OCI-LY7 (cell line): ENCODE measurements around the gene SMARCB1. TPM values are rescaled to one million over a fixed set of nuclear protein-coding genes. Genes with fewer than 3 reads are reported as not detected.

Experiments used
- BruUV-seq: library from RNA; stranded (reverse); fragments of 400-500 nt; replicated peaks from 2 replicates; lab custom pipeline; 2021; lab: Mats Ljungman, UMichigan
- CTCF ChIA-PET: fragments of 300-600 bp; sonication (Branson Sonifier 250); formaldehyde crosslinking; loops from one replicate; lab custom pipeline; 2022; ENCODE audit warnings: antibody characterized with exemption; ENCODE audit not compliant: unreplicated experiment; lab: Charles Lee
- POLR2A ChIA-PET: fragments of 300-600 bp; sonication (Branson Sonifier 250); formaldehyde crosslinking; loops from one replicate; lab custom pipeline; 2022; ENCODE audit warnings: antibody characterized with exemption; lab: Charles Lee
- DNase-seq: peaks from one replicate; pipeline ENCODE4 v3.0.0-alpha.2; 2015; ENCODE audit warnings: low spot score
- H2AFZ ChIP-seq: fragments of 200-600 bp; sonication (generic), shearing (Covaris generic); 2 replicates; pipeline ENCODE4 v1.6.1; 2014; ENCODE audit warnings: mild to moderate bottlenecking, antibody characterized with exemption, low read length, moderate library complexity
- H3K27ac ChIP-seq: fragments of 200-600 bp; sonication (generic); 2 replicates; pipeline ENCODE4 v1.5.1; 2014; ENCODE audit warnings: mixed run types, low read depth, mild to moderate bottlenecking, moderate library complexity, low read length, inconsistent platforms; ENCODE audit not compliant: poor library complexity, severe bottlenecking
- H3K36me3 ChIP-seq: fragments of 200-600 bp; sonication (generic); 2 replicates; pipeline ENCODE4 v1.6.1; 2014; ENCODE audit warnings: mild to moderate bottlenecking, antibody characterized with exemption, low read length, moderate library complexity, mixed read lengths; ENCODE audit not compliant: insufficient read depth
- H3K4me1 ChIP-seq: fragments of 200-600 bp; sonication (generic); 2 replicates; pipeline ENCODE4 v1.5.1; 2014; ENCODE audit warnings: mild to moderate bottlenecking, low read length; ENCODE audit not compliant: insufficient read depth, poor library complexity, severe bottlenecking
- H3K4me2 ChIP-seq: fragments of 200-600 bp; sonication (generic); 2 replicates; pipeline ENCODE4 v1.6.1; 2014; ENCODE audit warnings: mild to moderate bottlenecking, low read length
- H3K4me3 ChIP-seq: fragments of 200-600 bp; sonication (generic); 2 replicates; pipeline ENCODE4 v1.5.1; 2014; ENCODE audit warnings: mild to moderate bottlenecking, low read depth, low read length; ENCODE audit not compliant: poor library complexity, severe bottlenecking
- H3K79me2 ChIP-seq: fragments of 200-600 bp; sonication (generic); 2 replicates; pipeline ENCODE4 v1.6.1; 2016; ENCODE audit warnings: low read depth, mild to moderate bottlenecking, low read length, moderate library complexity, mixed read lengths; ENCODE audit not compliant: insufficient read depth
- H3K9me2 ChIP-seq: fragments of 200-600 bp; sonication (generic); 2 replicates; pipeline ENCODE4 v1.6.1; 2016; ENCODE audit warnings: mild to moderate bottlenecking, low read length, mixed read lengths; ENCODE audit not compliant: insufficient read depth
- H3K9me3 ChIP-seq: fragments of 200-600 bp; sonication (generic); 2 replicates; pipeline ENCODE4 v1.6.1; 2014; ENCODE audit warnings: mild to moderate bottlenecking, mixed run types, low read length, mixed read lengths
- H4K20me1 ChIP-seq: fragments of 200-600 bp; sonication (generic); 2 replicates; pipeline ENCODE4 v1.6.1; 2014; ENCODE audit warnings: mild to moderate bottlenecking, antibody characterized with exemption, low read length, moderate library complexity, mixed read lengths; ENCODE audit not compliant: insufficient read depth
- EZH2phosphoT487 ChIP-seq: fragments of 200-600 bp; sonication (generic); IDR thresholded peaks from 2 replicates; pipeline ENCODE4 v1.6.1; 2018; ENCODE audit warnings: low read depth, borderline replicate concordance, mild to moderate bottlenecking, mixed run types, antibody characterized with exemption, low read length, moderate library complexity, mixed read lengths
- intact Hi-C: fragments of 100-400 bp; cut with micrococcal nuclease; formaldehyde crosslinking; loops from one replicate; pipeline ENCODE4 v1.10.0; 2022; ENCODE audit not compliant: unreplicated experiment
- total RNA-seq, 2 experiments: library from RNA; depleted of rRNA in 1 of 2; stranded (reverse); fragments of >200 nt in 1 of 2; shearing (Covaris generic) in 1 of 2; gene quantifications; 2 replicates each; pipeline ENCODE4 v1.2.3, GENCODE V29; 2014 to 2022
- TF ChIP-seq, protein P1 (sequence below): fragments of 200-600 bp; sonication (generic); conservative IDR thresholded peaks from 2 replicates; pipeline ENCODE4 v1.5.1; 2014; ENCODE audit warnings: mild to moderate bottlenecking, antibody characterized with exemption, low read length, moderate library complexity, mixed read lengths

Gene SMARCB1
- total RNA-seq, 2 experiments from 2014 or later: 252 to 265 TPM

DNA sequence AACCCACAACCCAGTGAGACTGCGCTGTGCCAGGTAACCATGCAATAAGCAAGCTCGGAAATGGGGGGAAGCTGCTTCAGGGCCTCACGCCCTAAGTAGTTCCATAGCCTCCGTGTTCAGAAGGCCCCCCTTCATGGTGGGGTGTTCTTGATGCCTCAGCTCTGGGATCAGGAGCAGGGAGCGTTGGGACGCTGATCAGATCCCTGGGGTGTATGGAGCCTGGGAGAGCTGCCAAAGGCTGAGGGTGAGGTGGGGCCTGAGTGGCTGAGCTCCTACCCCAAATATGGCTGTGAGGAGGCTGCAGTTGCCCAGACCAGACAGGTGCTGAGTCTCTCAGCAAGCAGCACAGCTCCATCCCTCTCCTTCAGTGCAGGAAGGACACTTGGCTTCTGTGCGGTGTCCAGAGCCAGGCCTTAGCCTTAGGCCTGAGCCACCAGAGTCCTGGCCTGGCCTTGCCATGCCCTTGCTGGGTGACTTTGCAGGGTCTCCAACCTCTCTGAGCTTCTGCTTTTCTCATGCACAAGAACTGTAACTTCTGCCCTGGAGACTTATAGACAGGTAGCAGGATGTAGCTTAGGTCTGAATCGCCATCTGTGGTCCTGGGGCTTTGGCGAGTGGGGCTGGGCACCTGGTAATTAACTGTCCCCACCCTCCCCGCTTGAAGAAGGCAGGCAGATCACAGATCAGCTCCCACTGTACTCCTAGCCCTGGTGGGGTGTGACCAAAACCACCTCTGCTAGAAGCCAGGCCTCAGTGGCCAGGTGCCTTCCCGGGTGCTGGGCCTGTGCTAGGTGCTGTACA is 8.8 kb upstream of the SMARCB1 start:
- no peak overlapping the region for H3K27ac ChIP-seq
- CTCF ChIA-PET: interaction anchor here (0.5 to 0.6 kb wide), 2 partner anchors 15 to 80 kb away, joined by 3 read pairs; partner anchors contain the start of genes C22orf15 and SLC2A11
- no peaks in the 10 kb centered on the region for H3K9me2 ChIP-seq
- no peak for DNase-seq
- no peaks in the 10 kb centered on the region for H3K9me3 ChIP-seq
- no peak overlapping the region for H3K4me3 ChIP-seq
- H3K79me2 ChIP-seq: no peaks in the 10 kb centered on the region
- H4K20me1 ChIP-seq: no peaks in the 10 kb centered on the region
- H2AFZ ChIP-seq: no peak overlapping the region
- POLR2A ChIA-PET: interaction anchor here (0.6 kb wide), 1 partner anchor 79 kb away, joined by 3 read pairs; the partner anchor contains the start of gene SLC2A11
- BruUV-seq: no TSS peak
- H3K4me2 ChIP-seq: no peak overlapping the region
- peaks cover 12% of the 10 kb centered on the region for H3K4me1 ChIP-seq
- intact Hi-C loops: no loop called here
- H3K36me3 ChIP-seq: no peaks in the 10 kb centered on the region
- TF ChIP-seq, protein P1, sequence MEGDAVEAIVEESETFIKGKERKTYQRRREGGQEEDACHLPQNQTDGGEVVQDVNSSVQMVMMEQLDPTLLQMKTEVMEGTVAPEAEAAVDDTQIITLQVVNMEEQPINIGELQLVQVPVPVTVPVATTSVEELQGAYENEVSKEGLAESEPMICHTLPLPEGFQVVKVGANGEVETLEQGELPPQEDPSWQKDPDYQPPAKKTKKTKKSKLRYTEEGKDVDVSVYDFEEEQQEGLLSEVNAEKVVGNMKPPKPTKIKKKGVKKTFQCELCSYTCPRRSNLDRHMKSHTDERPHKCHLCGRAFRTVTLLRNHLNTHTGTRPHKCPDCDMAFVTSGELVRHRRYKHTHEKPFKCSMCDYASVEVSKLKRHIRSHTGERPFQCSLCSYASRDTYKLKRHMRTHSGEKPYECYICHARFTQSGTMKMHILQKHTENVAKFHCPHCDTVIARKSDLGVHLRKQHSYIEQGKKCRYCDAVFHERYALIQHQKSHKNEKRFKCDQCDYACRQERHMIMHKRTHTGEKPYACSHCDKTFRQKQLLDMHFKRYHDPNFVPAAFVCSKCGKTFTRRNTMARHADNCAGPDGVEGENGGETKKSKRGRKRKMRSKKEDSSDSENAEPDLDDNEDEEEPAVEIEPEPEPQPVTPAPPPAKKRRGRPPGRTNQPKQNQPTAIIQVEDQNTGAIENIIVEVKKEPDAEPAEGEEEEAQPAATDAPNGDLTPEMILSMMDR: no peak
- no peak for TF ChIP-seq EZH2phosphoT487

GRCh38 chr22:23778577-23778900 is 8.2 kb upstream of the SMARCB1 start:
- no peaks in the 10 kb centered on the region for H3K9me3 ChIP-seq
- TF ChIP-seq, protein P1: no peak
- TF ChIP-seq EZH2phosphoT487: no peak
- CTCF ChIA-PET: interaction anchor here (0.5 to 0.6 kb wide), 2 partner anchors 16 to 79 kb away, joined by 3 read pairs; partner anchors contain the start of genes C22orf15 and SLC2A11

DNA sequence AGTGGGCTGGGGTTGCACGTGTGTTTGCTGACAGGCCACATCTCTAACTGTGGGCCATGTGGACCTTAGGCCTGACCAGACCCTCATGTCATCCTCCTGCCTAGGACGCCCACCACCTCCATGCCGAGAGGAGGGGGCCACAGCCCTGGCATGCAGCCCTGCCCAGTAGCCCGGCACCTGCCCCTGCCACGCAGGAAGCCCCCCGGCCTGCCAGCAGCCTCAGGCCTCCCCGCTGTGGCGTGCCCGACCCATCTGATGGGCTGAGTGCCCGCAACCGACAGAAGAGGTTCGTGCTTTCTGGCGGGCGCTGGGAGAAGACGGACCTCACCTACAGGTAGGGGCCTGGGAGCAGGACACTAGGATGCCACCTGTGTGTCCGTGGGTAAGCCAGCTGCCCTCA is 7.7 kb upstream of the SMARCB1 start:
- Histone ChIP-seq H3K9me2 (no peaks in the 10 kb centered on the region), H2AFZ (no peak overlapping the region), H3K9me3 (no peaks in the 10 kb centered on the region), H3K79me2 (no peaks in the 10 kb centered on the region), H3K27ac (no peak overlapping the region), H4K20me1 (no peaks in the 10 kb centered on the region), H3K4me2 (no peak overlapping the region), H3K4me3 (no peak overlapping the region), H3K4me1 (peaks cover 7% of the 10 kb centered on the region), H3K36me3 (no peaks in the 10 kb centered on the region)
- intact Hi-C loops: no loop called here
- no peak for DNase-seq
- BruUV-seq: no TSS peak
- TF ChIP-seq, protein P1: no peak
- POLR2A ChIA-PET: no interaction called here
- CTCF ChIA-PET: no interaction called here

More at GRCh38 chr22:23778577-23778900, 8.2 kb upstream of the SMARCB1 start:
- no peaks in the 10 kb centered on the region for H4K20me1 ChIP-seq
- H3K4me3 ChIP-seq: no peak overlapping the region
- H3K36me3 ChIP-seq: no peaks in the 10 kb centered on the region
- no peak overlapping the region for H2AFZ ChIP-seq
- intact Hi-C loops: no loop called here
- H3K4me2 ChIP-seq: no peak overlapping the region
- H3K9me2 ChIP-seq: no peaks in the 10 kb centered on the region
- POLR2A ChIA-PET: interaction anchor here (0.6 kb wide), 1 partner anchor 79 kb away, joined by 3 read pairs; the partner anchor contains the start of gene SLC2A11
- no peaks in the 10 kb centered on the region for H3K79me2 ChIP-seq
- DNase-seq: no peak
- H3K4me1 ChIP-seq: peaks cover 7% of the 10 kb centered on the region
- H3K27ac ChIP-seq: no peak overlapping the region
- BruUV-seq: no TSS peak
